Measurements from ENCODE around the gene MED13L.

GRCh38 chr12:116101991-116102390, 175.5 kb downstream of the MED13L start:
- TF ChIP-seq, protein P1, sequence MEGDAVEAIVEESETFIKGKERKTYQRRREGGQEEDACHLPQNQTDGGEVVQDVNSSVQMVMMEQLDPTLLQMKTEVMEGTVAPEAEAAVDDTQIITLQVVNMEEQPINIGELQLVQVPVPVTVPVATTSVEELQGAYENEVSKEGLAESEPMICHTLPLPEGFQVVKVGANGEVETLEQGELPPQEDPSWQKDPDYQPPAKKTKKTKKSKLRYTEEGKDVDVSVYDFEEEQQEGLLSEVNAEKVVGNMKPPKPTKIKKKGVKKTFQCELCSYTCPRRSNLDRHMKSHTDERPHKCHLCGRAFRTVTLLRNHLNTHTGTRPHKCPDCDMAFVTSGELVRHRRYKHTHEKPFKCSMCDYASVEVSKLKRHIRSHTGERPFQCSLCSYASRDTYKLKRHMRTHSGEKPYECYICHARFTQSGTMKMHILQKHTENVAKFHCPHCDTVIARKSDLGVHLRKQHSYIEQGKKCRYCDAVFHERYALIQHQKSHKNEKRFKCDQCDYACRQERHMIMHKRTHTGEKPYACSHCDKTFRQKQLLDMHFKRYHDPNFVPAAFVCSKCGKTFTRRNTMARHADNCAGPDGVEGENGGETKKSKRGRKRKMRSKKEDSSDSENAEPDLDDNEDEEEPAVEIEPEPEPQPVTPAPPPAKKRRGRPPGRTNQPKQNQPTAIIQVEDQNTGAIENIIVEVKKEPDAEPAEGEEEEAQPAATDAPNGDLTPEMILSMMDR (IDR thresholded peaks at IDR 0.05), result no peak
- TF ChIP-seq POLR2A (IDR thresholded peaks at IDR 0.05), result no peak
